HUDEP-2 (cell line): ENCODE measurements around the gene FAM174B.

Experiments used
- DNase-seq, 76 experiments: peaks; one replicate each; lab custom pipeline; 2025; ENCODE audit not compliant: unreplicated experiment in 76 of 76; lab: John Stamatoyannopoulos, UW

FAM174B gene

GRCh38 chr15:92578096-92578835, 77.3 kb downstream of the FAM174B start:
- no peak for DNase-seq

GRCh38 chr15:92576597-92577200, 78.9 kb downstream of the FAM174B start:
- DNase-seq: no peak

- no peak for DNase-seq
Measured at GRCh38 chr15:92574566-92574965, 81.0 kb downstream of the FAM174B start.

GRCh38 chr15:92574161-92574560, 81.4 kb downstream of the FAM174B start:
- no peak for DNase-seq

GRCh38 chr15:92571824-92572223, 83.8 kb downstream of the FAM174B start:
- no peak for DNase-seq

GRCh38 chr15:92570391-92570790, 85.2 kb downstream of the FAM174B start:
- DNase-seq: no peak

- no peak for DNase-seq
Measured at GRCh38 chr15:92569778-92570177, 85.8 kb downstream of the FAM174B start.
